HG03342 (cell line): ENCODE results near the gene CCDC85C.

Source experiments
- ATAC-seq: cut with Tn5 transposase; IDR thresholded peaks from one replicate; pipeline ENCODE4 v1.9.1; 2021; ENCODE audit warnings: mild to moderate bottlenecking, moderate library complexity; ENCODE audit not compliant: unreplicated experiment

Gene CCDC85C

DNA sequence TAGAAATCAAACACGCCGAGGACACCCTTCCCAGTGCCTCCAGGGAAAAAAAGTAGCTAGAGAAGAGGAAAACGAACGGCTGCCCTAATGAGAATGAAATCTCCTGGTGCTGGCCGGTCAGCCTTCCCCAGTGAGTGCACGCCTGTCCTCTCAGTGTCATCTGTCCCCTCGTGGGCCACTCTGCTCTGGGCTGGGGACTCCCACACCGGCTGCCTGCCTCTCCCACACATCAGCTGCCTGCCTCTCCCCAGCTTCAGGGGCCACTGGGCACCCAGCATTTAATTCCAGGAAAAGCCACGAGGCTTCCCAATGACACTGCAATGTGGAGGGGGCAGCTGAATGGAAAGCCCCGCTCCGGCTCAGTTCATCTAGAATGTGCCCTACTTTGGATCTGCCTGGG lies 59.0 kb downstream of the CCDC85C start:
- ATAC-seq: no peak

DNA sequence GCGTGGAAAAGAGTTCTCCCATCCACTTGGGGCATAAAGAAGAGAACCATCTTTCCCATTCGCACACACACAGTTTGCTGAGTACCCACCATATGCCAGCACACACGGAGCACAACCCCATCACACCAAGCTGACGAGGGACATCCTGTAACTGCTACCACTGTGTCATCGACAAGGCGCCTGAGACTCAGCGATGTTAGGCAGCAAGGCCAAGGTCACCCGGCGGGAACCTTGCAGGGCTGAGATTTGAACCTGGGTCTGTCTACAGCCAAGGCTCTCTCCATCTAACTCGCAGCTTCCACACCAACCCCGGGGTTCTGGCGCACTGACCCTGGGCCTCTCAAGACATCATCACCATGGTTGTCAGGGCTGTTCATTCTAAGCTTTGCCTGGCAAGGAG lies 60.0 kb downstream of the CCDC85C start:
- ATAC-seq: no peak

DNA sequence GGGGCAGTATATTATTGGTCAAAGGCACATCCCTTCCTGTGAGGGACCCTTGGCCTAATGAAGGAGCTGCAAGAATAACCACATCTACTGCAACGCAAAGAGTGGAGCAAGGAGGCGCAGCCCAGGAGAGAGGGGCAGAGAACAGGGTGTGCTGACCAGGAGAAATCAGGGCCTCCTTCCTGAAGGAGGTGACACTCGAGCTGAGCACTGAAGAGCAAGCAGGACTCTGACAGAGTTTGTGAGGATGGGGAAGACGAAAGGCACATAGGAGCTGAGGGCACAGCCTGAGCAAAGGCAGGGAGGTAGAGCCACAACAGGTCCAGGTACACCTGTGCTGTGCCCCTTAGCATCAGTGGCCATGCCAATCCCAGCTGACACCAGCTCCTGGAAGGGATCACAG lies 60.6 kb downstream of the CCDC85C start:
- no peak for ATAC-seq

DNA sequence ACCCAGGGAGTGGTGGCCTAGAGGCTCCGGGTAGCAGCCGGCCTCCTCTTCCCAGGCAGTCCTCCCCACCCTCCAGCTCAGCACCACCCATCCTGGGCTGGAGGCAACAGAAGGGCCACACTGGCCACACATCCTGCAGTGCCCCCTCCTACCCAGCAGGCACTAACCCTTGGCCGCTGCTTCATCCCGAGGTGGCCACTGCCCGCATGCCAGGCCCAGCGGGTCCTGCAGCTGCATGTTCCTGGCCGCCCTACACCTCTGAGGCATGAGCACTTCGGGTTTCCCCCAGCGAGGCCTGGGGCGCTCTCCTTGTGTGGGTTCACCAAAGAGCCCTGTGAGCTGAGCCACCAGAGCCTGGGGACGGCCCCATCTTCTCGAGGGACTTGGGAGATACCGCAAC lies 61.4 kb downstream of the CCDC85C start:
- no peak for ATAC-seq

DNA sequence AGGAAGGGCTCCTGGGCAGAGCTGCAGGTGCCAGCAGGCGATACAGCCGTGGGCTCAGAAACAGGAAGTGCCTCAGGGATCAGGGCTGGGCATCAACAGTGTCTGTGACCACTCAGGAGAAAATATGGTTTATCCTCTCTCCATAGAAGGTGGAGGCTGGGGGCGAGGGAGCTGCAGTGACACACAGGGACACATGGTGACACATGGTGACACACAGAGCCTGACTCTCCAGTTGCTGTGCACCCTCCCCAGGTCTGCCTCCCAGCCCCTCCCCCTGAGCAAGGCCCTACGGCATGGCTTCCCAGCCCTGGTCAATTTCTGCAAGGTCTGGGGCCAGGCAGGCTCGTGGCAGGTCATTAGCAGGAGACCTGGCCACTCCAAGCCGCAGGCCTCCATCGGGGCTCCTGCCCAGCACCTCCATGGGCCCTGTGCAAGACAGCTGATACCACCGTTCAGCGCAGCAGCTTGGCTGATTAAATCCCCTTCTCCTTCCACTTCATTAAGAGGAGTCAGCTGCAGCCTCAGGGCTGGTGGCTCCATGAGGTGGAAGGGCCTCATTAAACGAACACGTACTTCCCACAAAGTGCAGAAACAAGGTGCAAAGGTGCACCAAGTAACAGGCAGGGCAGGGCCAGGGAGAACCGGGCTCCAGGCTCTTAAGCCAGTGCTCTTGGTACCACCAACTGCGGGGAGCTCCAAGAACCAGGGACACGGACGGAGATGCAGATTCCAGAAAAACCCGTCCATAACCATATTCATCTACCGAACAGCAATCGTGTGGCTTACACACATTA lies 62.1 kb downstream of the CCDC85C start:
- no peak for ATAC-seq

DNA sequence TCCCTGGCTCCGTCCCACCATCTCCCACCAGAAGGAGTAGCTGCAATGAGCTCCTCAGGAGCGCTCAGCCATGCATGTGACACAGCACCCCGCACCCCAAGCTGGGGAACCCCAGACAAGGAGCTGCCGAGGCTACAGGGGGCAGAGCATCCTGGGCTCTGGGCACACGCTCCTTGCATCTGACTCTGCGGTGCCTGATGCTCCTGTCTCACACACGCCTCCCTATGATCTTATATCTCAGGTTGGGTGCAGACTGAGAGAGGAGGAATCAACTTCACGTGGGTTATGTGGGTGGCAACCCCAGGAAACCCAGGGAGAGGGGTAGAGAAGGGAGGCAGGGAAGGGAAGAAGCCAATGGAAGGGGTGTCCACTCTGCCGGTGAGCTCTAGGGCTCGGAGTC lies 62.8 kb downstream of the CCDC85C start:
- no peak for ATAC-seq

DNA sequence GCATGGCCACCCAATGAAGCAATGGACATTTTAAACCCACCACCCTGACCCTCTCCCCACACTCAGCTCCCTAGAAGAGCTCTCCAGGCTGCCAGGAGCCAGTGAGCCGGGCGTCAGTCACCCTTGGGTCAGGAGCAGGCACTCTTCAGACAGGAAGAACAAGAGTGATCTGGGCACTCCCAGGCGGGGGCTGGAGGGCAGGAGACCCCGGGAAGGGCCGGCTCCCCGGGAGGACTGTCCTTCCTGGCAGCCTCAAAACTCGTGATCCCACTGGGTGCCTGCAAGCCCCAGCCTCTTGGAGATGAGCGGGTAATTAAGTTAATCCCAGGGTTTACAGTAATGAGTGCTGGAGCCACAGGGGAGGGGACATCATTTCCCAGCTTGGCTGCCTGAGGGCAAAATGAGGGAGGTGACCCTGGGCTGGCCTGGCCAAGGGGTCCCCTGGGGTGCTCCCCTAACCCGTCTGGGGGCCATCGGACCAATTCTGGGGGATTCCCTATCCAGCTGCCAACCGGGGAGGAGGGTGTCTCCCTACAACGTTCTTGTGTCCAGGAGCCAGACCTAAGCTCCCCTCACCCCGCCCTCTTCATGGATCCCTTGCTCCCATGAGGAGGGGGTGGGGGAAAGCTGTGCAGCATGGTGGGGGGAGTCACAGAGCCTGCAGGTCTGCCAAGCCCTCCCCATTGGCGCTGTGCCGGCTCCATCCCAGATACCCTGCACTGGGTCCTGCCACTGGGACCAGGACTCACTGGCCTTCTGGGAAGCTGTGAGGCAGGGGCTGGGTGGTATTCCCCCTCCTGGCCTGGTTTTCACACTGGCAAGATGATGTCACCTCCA lies 63.6 kb downstream of the CCDC85C start:
- ATAC-seq: no peak

DNA sequence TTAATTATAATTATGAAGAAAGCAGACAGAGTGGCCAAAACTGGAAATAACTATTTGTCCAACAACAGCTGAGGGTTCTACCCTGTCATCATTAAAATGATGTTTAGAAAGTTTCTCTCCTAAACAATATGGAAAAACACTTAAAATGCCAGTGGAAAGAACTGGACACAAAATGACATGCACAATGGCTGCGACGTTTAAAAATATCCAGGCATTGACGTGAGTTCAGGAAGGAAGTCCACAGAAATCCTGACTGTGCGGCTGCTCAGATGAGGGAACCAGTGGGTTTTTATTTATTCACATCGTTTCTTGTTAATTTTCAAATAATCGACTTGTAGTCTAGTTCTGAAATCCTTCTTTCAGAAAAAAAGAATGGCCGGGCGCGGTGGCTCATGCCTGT lies 64.5 kb downstream of the CCDC85C start:
- ATAC-seq: no peak

DNA sequence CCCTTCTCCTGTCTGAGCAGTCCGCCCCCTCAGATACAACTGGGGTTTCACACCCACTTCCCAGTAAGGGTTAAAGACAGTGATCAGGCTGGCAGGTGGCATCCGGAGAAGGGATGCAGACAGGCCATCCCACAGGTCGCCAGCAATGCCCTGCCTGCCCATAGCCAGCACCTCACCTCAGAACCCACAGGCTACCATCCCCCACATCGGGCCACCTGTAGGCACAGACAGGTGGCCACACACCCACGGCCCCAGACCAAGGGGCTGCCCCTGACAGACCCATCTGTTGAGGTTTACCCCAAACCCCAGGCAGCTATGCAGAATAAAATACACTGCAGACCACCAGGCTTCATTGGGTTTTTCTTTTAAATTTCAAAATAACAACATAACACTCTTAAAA lies 65.3 kb downstream of the CCDC85C start:
- ATAC-seq: no peak

DNA sequence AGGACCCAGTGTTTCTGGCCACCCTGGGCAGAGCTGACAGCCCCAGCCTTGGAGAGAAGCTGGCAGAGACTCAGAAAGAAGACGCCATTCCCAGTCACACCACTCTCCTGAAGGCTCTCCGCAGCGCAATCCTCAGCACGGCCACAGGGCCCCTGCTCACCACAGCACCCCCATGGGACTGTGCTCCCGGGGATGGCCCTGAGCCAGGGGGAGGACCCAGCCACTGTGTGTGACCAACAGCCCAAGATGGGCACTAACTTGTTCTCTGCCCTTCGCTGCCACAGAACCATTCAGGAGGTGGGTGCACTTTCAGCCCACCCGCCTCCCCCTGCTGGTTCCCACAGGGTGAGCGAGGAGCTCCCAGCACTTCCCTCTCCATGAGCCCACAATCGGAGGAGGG lies 65.7 kb downstream of the CCDC85C start:
- ATAC-seq: no peak

DNA sequence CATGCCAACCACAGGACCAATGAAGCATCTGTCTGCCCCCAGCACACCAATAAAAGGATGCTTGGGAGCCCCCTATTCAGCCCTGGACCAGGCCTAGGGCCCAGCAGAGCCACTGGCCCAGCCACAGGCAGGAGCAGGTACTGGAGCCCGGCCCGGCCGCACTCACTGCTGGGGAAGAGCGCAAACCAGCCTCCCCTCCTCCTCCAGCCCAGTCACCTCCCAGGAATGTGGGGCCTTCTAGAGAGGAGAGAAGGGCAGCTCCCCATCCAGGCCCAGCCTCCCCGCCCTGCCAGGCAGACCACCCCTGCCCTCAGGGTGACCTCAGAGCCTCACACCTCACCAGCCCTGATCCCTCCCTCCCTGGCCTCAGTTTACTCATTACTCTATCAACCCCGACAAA lies 66.6 kb downstream of the CCDC85C start:
- ATAC-seq: no peak

DNA sequence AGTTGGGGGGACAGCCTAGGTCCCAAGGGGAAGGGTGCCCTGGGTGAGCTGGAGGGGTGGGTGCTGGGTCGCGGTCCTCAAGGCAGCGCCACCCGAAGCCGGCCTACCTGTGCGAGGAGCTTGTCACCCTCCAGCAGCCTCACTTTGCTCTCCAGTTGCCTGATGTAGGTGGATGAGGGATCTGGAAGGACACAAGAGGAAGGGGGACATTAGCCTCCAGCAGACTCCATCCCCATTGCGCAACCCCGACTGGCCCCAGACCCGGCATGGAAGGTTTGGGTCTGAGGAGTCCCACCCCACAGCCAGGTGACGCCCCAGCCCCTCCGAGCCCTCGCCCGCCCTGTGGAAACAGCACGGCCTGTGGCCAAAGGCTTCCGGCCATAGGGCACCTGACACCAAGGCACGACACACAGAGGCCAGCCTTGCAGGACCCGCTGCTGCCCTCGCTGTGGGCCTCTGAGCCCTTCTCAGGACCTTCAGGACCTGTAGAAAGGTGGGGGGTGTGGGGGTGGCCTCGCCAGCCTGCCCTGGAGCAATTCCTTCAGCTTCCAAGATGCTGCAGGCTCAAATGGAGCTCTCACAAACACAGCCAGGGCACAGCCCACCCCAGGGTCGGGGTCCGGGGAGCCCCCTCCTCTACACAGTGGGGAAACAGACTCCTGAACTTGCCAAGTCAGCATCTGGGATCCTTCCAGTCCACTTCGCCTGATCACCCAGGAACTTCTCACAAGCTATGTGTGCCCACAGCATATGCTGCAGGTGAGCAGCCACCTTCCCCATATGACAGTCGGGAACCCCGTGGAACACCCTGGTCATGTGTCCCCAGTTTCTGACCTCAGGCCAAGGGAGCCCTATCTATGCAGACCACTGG lies 67.9 kb downstream of the CCDC85C start:
- ATAC-seq: no peak

DNA sequence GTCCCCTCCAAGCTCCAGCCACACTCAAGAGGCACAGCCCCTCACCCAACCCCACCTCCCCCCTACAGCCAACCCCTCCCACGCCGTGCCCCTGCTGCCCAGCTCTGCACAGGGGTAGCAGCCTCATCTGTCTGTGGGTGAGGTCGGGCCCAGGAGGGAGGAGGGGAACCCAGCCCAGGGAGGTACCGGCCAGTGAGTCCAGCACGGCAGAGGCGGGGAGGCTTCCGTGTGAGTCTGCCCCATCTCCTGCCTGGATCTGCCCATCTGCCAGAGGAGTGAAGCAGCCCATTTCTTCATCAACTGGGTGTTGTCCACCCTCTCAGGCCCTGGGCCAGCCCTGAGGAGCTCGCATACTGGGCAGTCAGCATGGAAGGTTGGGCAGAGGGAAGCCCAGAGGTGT lies 68.6 kb downstream of the CCDC85C start:
- ATAC-seq: no peak

DNA sequence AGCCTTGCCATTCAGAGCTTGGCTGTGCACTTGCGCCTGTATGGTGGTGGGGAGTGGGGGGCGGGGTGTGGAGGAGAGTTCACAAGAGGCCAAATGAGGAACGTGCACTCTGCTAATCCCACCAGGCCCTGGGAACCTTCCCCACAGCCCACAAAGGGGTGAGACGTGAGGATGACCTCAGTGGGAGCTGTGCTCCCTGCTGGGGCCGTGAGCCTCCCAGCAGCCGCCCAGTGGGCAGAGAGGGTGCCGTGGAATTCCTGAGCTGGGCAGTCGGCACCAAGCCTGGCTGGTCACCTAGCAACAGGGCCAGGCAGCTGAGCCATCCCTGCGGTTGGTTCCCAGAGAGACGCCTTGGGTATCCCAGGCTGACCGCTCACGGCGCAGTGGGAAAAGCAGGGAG lies 69.1 kb downstream of the CCDC85C start:
- no peak for ATAC-seq

DNA sequence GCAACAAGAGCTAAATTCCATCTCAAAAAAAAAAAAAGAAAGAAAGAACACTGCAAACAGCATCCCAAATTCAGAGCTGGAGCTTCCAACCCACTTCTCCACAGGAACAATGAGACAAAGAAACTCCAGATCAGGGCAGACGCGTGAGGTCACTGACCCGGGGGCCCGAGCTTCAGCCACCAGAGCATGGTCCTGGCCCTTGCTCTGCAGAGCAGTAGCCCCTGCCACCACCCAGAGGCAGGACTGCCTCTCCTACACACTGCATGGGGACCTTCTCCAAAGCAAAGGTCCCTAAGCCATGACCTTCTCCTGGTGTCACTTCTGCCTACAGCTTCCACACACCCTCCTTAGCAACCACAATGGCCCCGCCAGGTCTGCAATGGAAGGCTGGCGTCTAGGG lies 69.7 kb downstream of the CCDC85C start:
- ATAC-seq: no peak

DNA sequence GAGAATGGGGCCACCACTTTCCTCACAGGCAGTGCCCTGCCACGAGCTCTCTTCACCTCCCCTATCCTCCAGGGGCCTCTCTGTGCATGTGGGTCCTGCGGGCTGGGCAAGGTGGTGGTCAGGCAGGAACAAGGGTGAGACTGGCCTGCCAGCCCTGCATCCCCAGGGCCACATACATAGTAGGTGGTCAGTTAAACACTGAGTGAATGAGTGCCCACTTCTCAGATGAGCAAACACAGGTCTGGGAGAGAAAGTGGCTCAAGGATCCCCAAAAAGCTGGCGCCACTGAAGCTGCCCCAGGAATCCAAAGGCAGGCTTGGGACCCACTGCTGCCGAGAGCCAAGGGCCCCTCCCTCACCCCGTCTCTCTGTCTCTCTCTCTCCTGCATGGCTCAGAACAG lies 71.7 kb downstream of the CCDC85C start:
- ATAC-seq: no peak

DNA sequence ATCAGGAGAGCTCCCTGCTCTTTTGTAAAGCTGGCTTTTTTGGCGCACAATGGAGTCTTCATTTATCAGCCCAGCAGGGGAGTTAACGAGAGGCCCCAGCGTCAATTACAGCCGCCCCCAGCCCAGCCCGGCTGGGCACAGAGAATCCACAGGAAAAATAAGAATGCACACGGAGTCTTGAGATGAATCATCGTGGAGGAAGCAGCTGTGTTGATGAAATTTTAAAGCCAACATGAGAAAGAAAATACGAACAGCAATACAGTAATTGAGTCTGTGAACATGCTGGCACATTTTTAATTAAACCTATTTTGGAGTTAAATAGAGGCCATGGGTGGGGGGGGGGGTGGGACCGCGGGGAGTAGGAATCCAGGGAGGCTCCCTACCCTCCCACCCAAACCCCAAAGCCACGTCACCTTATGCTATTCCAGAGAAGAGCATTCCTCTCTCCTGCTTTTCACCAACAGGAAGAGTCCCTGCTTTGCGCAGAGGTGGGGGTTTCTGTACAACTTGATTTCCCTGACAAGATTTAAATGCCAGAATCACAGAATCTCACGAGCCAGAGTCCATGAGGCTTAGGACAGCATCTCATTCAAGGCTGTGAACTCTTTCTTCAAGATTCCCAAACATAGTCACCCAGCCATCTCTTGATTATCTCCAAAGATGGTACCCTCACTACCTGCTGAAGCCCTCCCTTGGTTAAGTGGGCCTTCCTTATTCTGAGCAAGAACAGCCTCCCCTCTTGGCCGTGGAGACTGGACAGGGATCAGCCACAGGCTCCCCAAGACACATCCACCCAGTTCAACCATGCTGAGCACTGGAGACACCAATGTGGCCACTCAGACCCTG lies 72.5 kb downstream of the CCDC85C start:
- no peak for ATAC-seq

DNA sequence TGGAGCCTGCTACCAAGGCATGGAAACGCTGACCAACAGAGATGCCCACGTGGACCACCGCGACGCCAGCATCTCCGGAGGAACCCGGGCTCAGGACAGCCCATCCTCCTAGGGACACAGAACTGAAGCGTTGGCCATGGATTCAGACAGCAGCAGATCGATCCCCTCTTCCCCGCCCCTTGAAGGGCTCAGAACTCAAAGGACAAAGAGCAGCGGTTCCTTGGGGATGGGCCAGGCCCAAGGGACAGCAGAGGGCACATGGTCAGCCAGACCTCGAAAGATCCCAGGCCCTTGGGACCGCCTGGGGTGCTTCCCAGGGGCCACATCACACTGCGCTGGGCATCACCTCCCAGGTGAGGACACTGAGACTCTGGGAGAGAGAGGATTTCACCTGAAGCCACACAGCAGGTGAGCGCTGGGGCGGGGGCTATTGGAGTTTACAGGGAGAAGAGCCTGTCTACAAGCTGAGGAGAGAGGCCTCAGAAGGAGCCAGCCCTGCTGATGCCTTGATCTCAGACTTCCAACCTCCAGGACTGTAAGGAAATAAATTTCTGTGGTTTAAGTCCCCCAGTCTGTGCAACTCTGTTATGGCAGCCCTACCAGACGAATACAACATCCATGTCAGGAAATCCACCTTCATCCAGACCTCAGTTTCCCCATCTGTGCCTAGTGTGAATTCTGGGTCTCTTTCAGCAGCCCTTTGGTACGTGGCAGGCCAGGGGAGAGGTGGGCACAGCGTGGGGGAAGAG lies 73.4 kb downstream of the CCDC85C start:
- no peak for ATAC-seq

DNA sequence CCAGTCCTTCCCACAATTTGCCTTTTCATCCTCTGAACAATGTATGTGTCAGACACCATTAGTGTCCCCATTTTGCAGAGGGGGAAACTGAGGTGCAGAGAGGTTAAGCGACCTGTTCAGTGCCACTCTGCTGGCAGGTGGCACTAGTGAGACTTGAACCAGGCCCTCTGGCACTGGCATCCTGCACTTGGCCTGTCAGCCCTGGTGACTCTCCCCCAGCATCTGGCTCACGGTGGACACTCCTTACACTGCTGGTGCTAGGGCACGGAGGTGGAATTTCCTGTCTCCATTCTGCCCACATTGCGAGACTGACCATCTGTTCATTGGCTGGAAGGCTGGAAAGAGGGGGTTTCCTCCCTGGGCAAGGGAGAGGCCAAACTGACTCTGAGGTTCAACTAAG lies 74.1 kb downstream of the CCDC85C start:
- ATAC-seq: no peak
